HG02885 (cell line): Measurements from ENCODE around the gene ITPRIPL2.

Source experiments
- ATAC-seq: cut with Tn5 transposase; IDR thresholded peaks from one replicate; pipeline ENCODE4 v1.9.1; 2021; ENCODE audit warnings: mild to moderate bottlenecking; ENCODE audit not compliant: unreplicated experiment, poor library complexity

The ITPRIPL2 gene

GRCh38 chr16:19092653-19093410 lies 20.9 kb upstream of the ITPRIPL2 start:
- ATAC-seq, result no peak

DNA sequence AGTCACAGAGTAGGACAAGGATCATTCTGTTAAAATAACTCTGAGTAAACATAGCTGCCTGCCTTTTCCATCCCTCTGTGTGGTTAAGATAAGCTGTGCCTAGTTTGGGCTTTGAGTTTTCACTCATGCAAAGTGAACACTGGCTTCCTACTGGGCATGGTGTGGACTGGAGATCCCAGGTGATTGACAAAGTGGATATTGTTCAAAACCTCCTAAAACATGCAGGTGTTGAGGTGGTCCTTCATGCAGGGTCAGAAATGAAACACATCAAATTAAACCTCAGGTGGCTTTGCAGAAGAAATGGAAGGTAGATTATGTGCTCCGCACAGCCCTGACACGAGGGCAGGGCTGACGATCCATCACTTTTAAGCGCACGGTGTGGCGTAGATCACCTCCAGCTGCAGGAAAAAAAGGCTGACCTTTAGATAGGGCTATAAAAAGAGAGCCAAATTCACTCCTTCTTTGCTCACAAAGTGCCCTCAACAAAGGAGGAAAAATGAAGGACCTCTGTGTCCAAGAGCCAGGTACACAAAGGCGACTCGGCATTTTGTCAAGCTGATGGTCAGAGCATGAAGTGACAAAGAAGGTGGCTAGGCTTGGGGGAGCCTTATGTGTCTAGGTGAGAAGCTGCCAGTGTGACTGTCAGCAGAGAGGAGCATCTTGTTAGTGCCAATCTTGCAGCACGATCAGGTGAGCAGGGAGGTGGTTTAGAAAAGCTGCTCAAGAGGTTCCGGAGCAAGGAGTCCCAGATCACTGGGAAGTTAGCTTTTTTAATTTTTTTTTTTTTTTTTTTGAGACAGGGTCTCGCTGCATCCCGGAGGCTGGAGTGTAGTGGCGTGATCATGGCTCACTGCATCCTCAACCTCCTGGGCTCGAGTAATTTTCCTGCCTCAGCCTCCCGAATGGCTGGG lies 19.9 kb upstream of the ITPRIPL2 start:
- no peak for ATAC-seq

DNA sequence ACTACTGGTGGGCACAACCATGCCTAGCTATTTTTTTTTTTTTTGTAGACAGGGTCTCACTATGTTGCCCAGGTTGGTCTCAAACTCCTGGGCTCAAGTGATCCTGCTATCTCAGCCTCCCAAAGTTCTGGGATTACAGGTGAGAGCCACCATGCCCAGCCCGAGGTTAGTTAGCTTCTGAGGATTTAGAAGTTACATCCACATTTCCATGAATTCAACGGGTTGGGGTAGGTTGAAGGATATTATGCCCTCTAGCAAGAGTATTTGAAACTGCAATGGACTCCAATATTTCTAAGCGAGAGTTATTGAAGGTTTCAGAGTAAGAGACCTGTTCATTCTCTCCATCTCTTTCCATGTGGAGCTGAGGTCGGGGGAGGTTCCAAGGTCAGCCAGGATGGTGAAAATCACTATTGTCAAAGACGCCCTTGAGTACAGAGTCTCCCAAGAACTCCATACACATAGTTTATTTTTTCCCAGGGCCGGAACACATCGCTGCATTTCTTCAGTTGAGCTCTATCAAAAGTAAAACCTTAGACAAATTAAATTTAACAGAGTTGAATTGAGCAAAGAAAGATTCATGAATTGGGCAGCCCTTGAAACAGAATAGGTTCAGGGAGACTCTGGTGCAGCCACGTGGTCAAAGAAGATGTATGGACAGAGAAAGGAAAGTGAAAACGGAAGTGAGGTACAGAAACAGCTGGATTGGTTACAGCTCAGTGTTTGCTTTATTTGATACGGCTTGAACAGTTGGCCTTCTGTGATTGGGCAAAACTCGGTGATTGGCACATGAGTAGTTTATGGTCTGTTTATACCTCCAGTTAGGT lies 19.0 kb upstream of the ITPRIPL2 start:
- no peak for ATAC-seq

DNA sequence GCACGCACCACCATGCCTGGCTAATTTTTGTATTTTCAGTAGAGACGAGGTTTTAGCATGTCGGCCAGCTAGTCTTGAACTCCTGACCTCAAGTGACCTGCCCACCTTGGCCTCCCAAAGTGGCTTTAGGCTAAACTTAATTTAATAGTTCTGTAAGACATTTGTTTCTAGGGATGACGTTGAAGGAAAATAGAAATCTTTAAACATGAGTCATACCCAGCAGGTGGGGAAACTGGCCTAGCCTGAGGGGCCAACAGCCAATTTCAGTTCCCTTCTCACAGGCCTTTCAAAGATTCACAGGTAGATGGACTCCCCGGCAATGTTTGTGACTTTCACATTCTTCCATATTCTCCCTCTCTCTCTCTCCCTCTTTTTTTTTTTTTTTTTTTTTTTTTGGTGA lies 18.1 kb upstream of the ITPRIPL2 start:
- no peak for ATAC-seq

DNA sequence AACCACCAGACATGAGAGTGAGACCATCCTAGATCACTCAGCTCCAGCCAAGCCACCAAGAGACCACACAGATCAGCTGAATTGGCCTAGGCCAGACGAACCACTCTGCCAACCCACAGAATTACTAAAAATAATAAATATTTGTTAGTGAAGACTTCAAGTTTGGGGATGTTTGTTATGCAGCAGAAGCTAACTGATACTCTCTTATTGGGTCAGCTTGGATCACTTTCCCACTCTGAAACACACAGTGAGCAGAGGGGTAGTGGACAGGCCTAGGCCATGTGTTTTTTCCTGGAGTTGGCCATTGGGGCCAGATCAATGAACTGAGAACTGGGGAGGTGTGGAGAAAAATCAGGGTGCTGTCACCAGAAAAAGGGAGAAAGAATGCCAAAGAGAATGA lies 15.6 kb upstream of the ITPRIPL2 start:
- ATAC-seq, result no peak

DNA sequence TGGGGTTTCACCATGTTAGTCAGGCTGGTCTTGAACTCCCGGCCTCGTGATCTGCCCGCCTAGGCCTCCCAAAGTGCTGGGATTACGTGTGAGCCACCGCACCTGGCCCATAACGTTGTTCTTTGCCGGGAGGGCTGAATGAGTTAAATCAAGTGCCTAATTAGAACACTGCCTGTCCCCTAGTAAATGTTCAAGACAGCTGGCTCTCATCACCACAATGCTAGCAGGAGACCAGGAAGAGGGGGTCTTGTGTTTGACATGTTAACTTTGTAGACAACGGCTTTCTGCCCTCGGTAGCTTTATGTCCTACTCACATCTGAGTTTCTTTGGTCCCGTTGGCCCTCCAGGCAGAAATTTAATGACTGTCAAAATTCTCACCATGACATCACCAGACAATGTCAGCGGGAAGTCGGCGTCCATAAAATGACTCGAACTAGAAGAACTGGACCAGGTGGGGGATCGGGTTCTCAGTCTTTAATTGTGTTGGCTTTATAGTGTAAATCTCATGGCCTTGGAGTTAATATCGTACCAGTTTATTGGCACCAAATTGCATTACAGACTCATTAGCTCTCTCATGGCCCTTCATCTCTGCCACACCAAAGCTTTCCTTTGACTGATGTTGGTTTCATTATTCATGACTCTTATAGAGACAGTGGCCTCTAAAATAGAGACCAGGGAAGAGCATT lies 11.4 kb upstream of the ITPRIPL2 start:
- no peak for ATAC-seq

GRCh38 chr16:19104607-19105006 lies 9.2 kb upstream of the ITPRIPL2 start:
- ATAC-seq, result no peak

GRCh38 chr16:19105131-19105530 lies 8.6 kb upstream of the ITPRIPL2 start:
- no peak for ATAC-seq

DNA sequence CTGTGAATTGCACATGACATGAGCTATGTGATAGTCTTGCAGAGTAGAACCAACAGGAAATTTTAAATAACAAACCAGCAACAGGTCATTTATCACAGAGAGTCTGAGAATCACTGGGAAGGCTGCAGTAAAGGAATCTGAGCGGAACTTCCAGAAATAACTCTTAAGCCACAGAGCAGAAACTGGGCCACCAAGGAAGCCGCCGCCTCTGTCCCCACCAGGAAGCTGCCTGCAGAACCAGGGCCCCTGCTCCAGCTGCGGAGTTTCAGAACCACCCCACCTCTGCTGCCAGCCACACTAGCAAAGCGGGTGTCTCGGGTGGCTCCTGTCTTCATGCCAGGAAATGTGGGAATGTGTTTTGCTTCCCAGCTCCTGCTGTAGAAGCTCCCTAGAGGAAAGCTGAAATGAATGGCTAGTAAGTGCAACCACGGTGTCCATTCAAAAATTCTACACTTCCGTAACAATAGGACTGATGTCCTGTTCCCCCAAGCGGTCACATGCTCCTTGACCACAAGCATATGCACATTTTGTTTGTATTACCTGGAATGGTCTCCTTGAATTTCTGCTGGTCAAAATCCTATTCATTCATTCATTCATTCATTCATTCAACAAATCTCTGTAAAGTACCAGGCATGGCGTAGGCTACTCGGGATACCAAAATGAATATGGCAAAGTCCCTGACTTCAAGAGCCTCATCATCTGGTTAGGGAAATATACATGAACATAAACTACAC lies 7.7 kb upstream of the ITPRIPL2 start:
- no peak for ATAC-seq

DNA sequence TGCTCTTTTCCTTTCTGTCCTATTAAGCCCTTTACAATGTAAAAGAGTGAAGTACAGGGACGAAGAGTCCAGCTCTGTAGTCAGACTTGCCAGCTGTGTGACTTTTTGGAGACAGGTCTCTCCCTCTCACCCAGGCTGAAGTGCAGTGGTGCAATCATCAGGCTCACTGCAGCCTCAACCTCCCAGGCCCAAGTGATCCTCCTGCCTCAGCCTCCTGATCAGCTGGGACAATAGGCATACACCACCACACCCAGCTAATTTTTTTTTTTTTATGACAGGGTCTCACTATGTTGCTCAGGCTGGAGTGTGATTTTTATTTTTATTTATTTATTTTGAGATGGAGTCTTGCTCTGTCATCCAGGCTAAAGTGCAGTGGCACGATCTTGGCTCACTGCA lies 7.1 kb upstream of the ITPRIPL2 start:
- no peak for ATAC-seq

GRCh38 chr16:19108409-19109287 lies 5.1 kb upstream of the ITPRIPL2 start:
- no peak for ATAC-seq

DNA sequence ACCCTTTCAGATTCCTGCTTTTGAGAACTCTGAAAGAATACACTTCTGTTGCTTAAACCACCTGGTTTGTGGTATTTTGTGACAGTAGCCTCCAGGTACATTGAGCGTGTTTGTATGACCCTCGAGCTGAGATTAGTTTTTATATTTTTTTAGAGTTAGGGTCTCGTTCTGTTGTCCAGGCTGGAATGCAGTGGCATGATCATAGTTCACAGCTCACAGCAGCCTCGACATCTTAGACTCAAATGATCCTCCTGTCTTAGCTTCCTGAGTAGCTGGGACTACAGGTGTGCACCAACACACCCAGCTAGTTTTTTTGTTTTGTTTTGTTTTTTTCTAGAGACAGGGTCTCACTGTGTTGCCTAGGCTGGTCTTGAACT lies 4.5 kb upstream of the ITPRIPL2 start:
- no peak for ATAC-seq

- no peak for ATAC-seq
These were observed 3.0 kb upstream of the ITPRIPL2 start for GRCh38 chr16:19110537-19111360.

DNA sequence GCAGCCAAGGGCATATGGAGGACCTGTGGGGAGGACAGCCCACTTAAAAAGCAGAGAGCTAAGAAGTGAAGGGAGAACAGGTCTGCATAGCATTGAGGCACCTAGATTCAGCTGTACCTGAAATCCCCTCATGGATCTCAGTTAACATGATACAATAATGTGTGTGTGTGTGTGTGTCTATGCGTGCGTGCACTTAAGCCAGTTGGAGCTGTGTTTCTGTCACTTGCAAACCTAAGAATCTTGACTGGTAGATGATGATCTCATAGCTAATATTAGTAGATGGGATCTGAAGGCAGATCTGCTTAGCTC lies 1.7 kb upstream of the ITPRIPL2 start:
- no peak for ATAC-seq

GRCh38 chr16:19114359-19115147 lies 789 bp downstream of the ITPRIPL2 start:
- peak; percentile 22 for ATAC-seq

DNA sequence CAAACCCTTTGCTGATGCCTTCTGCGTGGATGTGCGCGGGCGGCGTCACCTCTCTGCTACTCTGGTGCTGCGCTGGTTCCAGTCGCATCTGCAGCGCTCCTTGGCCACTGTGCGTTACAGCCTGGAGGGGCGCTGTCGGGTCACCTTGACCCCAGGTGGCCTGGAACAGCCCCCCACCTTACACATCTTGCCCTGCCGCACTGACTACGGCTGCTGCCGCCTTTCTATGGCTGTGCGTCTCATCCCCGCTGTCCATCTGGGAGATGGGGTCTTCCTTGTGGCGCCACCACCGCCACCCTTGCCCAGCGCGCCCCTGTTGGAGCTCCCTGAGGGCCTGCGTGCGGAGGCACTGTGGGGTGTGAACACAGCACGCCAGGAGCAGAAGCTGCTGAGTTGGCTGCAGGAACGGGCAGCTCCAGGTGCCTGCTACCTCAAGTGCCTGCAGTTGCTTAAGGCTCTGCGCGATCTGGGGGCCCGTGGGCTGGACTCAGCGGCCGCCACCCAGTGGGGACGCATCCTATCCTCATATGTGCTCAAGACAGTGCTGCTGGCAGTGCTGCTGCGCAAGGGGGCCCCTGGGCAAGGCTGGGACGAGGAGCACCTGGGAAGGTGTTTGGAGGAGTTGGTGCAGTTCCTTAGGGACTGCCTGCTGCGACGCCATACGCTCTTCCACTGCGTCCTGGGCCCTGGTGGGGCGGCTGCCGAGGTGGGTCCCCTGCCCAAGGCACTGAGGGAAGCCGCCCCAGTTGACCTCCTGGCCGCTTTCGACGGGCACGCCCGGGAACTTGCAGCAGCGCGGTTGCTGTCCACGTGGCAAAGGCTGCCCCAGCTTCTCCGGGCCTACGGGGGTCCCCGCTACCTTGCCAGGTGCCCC lies 1.6 kb downstream of the ITPRIPL2 start:
- ATAC-seq, result no peak
